SHP77 (cell line): ENCODE results near the gene LSG1.
A peak's percentile ranks its signal among the peaks of the same experiment; 100 is the strongest.

Experiments
- DNase-seq, 2 experiments: peaks; one replicate each; lab custom pipeline; 2025; lab: John Stamatoyannopoulos, UW

LSG1 gene

GRCh38 chr3:194671900-194672808, at the start of gene LSG1:
Gene LSG1, minus strand, starts transcription at chr3:194672191. Its CDS starts 29 bp downstream, at chr3:194672162.
- peak; percentile 72 to 74 for DNase-seq

GRCh38 chr3:194720048-194720447, 48.1 kb upstream of the LSG1 start:
- DNase-seq: no peak

GRCh38 chr3:194718079-194718478, 46.1 kb upstream of the LSG1 start:
- DNase-seq: no peak

GRCh38 chr3:194715022-194715800, 43.2 kb upstream of the LSG1 start:
- DNase-seq: no peak

GRCh38 chr3:194714564-194714963, 42.6 kb upstream of the LSG1 start:
- DNase-seq: no peak

- no peak for DNase-seq
Observed at GRCh38 chr3:194714137-194714455, 42.1 kb upstream of the LSG1 start.

GRCh38 chr3:194713299-194714136, 41.5 kb upstream of the LSG1 start:
- no peak for DNase-seq

- no peak for DNase-seq
Observed at GRCh38 chr3:194711913-194712312, 39.9 kb upstream of the LSG1 start.

GRCh38 chr3:194711286-194711685, 39.3 kb upstream of the LSG1 start:
- DNase-seq: no peak

- no peak for DNase-seq
Observed at GRCh38 chr3:194707147-194707540, 35.2 kb upstream of the LSG1 start.

- no peak for DNase-seq
Observed at GRCh38 chr3:194705761-194706160, 33.8 kb upstream of the LSG1 start.

- DNase-seq: no peak
Observed at GRCh38 chr3:194705227-194705626, 33.2 kb upstream of the LSG1 start.

- DNase-seq: no peak
Observed at GRCh38 chr3:194702545-194702944, 30.6 kb upstream of the LSG1 start.

- DNase-seq: no peak
Observed at GRCh38 chr3:194696702-194697101, 24.7 kb upstream of the LSG1 start.

GRCh38 chr3:194691481-194692283, 19.7 kb upstream of the LSG1 start:
- no peak for DNase-seq

- DNase-seq: no peak
Observed at GRCh38 chr3:194690501-194691372, 18.7 kb upstream of the LSG1 start.

GRCh38 chr3:194689493-194689944, 17.5 kb upstream of the LSG1 start:
- no peak for DNase-seq

GRCh38 chr3:194688946-194689345, 17.0 kb upstream of the LSG1 start:
- no peak for DNase-seq

- DNase-seq: no peak
Observed at GRCh38 chr3:194688200-194688740, 16.3 kb upstream of the LSG1 start.

- DNase-seq: no peak
Observed at GRCh38 chr3:194687638-194688199, 15.7 kb upstream of the LSG1 start.
